ENCODE data around the gene NUCB2. TPM values are rescaled to one million over a fixed set of nuclear protein-coding genes. Genes with fewer than 3 reads are reported as not detected.
"Not testable (repeated sequence)": the region's sequence is repeated elsewhere in the genome, so short reads cannot be mapped to it uniquely, and the experiment has no call there.

Gene NUCB2
- total RNA-seq (2021): 39.6 and 46.2 TPM in 2 replicates
- percentile 52 among the genes with signal in this experiment for Bru-seq, nascent RNA
- BruChase-seq, experiment 1, labeled RNA remaining after a 2-hour chase: percentile 50 among the genes with signal in this experiment
- percentile 55 among the genes with signal in this experiment for BruChase-seq, experiment 2, labeled RNA remaining after a 6-hour chase
- long read RNA-seq, transcript NUCB2-201 (13 exons, 1,905 nt): minor isoform, 6 of 141 reads
- long read RNA-seq, transcript NUCB2-208 (14 exons, 2,274 nt): major isoform, 67 of 141 reads
- long read RNA-seq, partial matches to known transcripts: 13 of 141 reads
- long read RNA-seq, other reads (novel, unspliced or antisense): 55 of 141 reads

DNA sequence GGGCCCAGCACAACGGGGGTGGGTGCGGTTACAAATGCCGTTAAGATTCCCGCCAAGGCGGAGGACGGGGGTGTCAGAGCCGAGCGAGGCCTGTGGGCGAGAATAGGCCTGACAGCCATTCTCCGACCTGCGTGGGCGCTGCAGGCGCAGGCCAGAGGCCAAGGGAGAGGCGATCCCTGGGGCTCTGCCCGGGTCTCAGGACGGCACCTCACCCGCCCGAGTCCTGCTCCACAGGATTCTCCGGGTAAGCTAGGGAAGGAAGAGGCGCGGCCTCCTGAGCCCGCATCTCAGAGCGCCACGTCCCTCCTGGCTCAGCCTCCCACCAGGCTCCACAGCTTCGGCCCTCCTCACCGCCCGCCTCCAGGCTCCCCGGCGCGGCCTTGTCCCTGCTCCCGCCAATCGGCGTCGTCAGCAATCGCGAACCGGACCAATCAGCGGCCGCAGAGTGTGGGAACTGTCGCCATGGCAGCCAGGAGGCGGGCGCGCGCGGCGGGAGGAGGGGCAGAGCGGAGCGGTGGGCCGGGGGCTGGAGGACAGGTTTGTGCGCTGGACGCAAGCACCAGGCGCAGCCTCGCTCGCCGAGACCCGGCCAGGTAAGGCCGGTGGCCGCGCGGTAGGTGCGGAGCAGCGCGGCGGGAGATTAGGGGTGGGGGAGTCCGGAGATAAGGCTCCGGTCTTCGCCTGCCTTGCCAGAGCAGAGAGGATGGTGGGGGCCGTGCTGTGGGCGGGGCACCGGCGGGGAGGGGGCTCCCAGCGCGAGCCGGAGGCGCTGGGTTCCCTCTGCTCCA, at the start of gene NUCB2:
NUCB2 (plus strand) TSS at position 504 of the 788 bp plus-strand sequence. CDS start 18,585 bp downstream, outside the sequence.
- CTCF ChIA-PET: no interaction called here
- BruUV-seq (replicated peaks): no TSS peak

DNA sequence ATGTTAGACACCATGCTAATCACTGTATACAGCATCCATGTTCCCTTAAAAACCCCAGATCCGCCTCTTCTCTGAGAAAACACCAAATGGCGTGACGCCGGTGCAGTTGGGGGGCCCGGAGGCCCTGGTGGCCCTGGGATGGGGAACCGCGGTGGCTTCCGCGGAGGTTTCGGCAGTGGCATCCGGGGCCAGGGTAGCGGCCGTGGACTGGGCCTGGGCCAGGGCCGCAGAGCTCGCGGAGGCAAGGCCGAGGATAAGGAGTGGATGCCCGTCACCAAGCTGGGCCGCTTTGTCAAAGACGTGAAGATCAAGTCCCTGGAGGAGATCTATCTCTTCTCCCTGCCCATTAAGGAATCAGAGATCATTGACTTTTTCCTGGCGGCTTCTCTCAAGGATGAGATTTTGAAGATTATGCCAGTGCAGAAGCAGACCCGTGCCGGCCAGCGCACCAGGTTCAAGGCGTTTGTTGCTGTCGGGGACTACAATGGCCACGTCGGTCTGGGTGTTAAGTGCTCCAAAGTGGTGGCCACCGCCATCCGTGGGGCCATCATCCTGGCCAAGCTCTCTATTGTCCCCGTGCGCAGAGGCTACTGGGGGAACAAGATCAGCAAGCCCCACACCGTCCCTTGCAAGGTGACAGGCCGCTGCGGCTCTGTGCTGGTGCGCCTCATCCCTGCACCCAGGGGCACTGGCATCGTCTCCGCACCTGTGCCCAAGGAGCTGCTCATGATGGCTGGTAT, 48.2 kb upstream of the NUCB2 start:
- H3K4me3 ChIP-seq (ENCODE audit: low read depth, low read length, poor library complexity, severe bottlenecking); H3K27ac ChIP-seq (ENCODE audit: low read depth, low read length, poor library complexity, severe bottlenecking); H3K9me3 ChIP-seq (ENCODE audit: low read depth, low read length, poor library complexity, severe bottlenecking); H3K4me1 ChIP-seq (ENCODE audit: insufficient read depth, low read length, poor library complexity, severe bottlenecking); intact Hi-C loops (cut with micrococcal nuclease; ENCODE audit: unreplicated experiment); POLR2A ChIA-PET (ENCODE audit: low non-redundant PET); H3K36me3 ChIP-seq (ENCODE audit: insufficient read depth, low read length, poor library complexity, severe bottlenecking); BruUV-seq (replicated peaks); DNase-seq (ENCODE audit: low spot score); H3K27me3 ChIP-seq (replicated peaks; ENCODE audit: insufficient read depth, low read depth, low read length, poor library complexity): not testable (repeated sequence)
- CTCF ChIA-PET: interaction anchor here (0.6 to 0.7 kb wide), 2 partner anchors 24 to 160 kb away, joined by 3 read pairs; partner anchors contain the start of gene KCNJ11

More for the DNA sequence above, at the start of gene NUCB2:
- H3K4me3 ChIP-seq (ENCODE audit: low read depth, low read length, poor library complexity, severe bottlenecking): peak within 1 kb of the TSS; percentile 88
- DNase-seq (ENCODE audit: low spot score): peak; percentile 97
- H3K9me3 ChIP-seq (ENCODE audit: low read depth, low read length, poor library complexity, severe bottlenecking): no peaks in the 10 kb centered on the region
- peak within 1 kb of the TSS; percentile 80 for H3K27ac ChIP-seq (ENCODE audit: low read depth, low read length, poor library complexity, severe bottlenecking)
- H3K4me1 ChIP-seq (ENCODE audit: insufficient read depth, low read length, poor library complexity, severe bottlenecking): peaks cover 6% of the 10 kb centered on the region
- intact Hi-C loops (cut with micrococcal nuclease; ENCODE audit: unreplicated experiment): no loop called here
- TF ChIP-seq EZH2 (IDR thresholded peaks at IDR 0.05; ENCODE audit: borderline replicate concordance, low read depth, low read length, poor library complexity, severe bottlenecking): no peak
- TF ChIP-seq, protein P1, sequence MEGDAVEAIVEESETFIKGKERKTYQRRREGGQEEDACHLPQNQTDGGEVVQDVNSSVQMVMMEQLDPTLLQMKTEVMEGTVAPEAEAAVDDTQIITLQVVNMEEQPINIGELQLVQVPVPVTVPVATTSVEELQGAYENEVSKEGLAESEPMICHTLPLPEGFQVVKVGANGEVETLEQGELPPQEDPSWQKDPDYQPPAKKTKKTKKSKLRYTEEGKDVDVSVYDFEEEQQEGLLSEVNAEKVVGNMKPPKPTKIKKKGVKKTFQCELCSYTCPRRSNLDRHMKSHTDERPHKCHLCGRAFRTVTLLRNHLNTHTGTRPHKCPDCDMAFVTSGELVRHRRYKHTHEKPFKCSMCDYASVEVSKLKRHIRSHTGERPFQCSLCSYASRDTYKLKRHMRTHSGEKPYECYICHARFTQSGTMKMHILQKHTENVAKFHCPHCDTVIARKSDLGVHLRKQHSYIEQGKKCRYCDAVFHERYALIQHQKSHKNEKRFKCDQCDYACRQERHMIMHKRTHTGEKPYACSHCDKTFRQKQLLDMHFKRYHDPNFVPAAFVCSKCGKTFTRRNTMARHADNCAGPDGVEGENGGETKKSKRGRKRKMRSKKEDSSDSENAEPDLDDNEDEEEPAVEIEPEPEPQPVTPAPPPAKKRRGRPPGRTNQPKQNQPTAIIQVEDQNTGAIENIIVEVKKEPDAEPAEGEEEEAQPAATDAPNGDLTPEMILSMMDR (conservative IDR thresholded peaks at IDR 0.05; ENCODE audit: low read depth, low read length): no peak
- no peaks in the 10 kb centered on the region for H3K27me3 ChIP-seq (replicated peaks; ENCODE audit: insufficient read depth, low read depth, low read length, poor library complexity)
- H3K36me3 ChIP-seq (ENCODE audit: insufficient read depth, low read length, poor library complexity, severe bottlenecking): no peaks in the 10 kb centered on the region
- POLR2A ChIA-PET (ENCODE audit: low non-redundant PET): no interaction called here

DNA sequence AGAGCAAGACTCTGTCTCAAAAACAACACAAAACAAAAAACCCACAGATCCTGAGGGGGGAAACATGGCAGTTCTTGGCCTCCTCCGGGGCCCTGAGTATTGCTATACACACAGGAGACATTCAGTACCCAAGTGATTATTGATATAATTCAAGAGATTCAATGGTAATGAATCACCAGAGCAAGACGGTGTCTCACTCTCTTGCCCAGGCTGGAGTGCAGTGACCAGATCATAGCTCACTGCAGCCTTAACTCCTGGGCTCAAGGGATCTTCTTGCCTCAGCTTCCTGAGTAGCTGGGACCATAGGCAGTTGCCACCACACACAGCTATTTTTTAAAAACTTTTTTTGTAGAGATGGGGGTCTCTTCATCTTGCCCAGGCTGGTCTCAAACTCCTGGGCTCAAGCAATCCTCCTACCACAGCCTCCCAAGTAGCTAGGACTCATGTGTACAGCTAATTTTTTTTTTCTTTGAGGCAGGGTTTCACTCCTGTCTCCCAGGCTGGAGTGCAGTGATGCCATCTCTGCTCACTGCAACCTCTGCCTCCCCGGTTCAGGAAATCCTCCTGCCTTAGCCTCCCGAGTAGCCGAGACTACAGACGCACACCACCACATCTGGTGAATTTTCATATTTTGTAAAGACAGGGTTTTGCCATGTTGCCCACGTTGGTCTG, 46.9 kb upstream of the NUCB2 start:
- Histone ChIP-seq H3K4me1 (ENCODE audit: insufficient read depth, low read length, poor library complexity, severe bottlenecking) (no peaks in the 10 kb centered on the region), H3K4me3 (ENCODE audit: low read depth, low read length, poor library complexity, severe bottlenecking) (no peak overlapping the region), H3K27me3 (replicated peaks; ENCODE audit: insufficient read depth, low read depth, low read length, poor library complexity) (no peaks in the 10 kb centered on the region), H3K36me3 (ENCODE audit: insufficient read depth, low read length, poor library complexity, severe bottlenecking) (no peaks in the 10 kb centered on the region), H3K9me3 (ENCODE audit: low read depth, low read length, poor library complexity, severe bottlenecking) (no peaks in the 10 kb centered on the region), H3K27ac (ENCODE audit: low read depth, low read length, poor library complexity, severe bottlenecking) (no peak overlapping the region)
- intact Hi-C loops (cut with micrococcal nuclease; ENCODE audit: unreplicated experiment): loop anchor here (5.0 kb wide), 1 partner anchor 273 kb away; no protein-coding TSS in a partner anchor
- no TSS peak for BruUV-seq (replicated peaks)
- CTCF ChIA-PET: interaction anchor here (0.5 to 1.1 kb wide), 4 partner anchors 25 to 298 kb away, joined by 3 to 5 read pairs (median 4); no protein-coding TSS in a partner anchor
- POLR2A ChIA-PET (ENCODE audit: low non-redundant PET): no interaction called here
- TF ChIP-seq EZH2 (IDR thresholded peaks at IDR 0.05; ENCODE audit: borderline replicate concordance, low read depth, low read length, poor library complexity, severe bottlenecking): no peak
- TF ChIP-seq, protein P1 (conservative IDR thresholded peaks at IDR 0.05; ENCODE audit: low read depth, low read length): no peak
- no peak for DNase-seq (ENCODE audit: low spot score)
